Measurements from ENCODE around the gene DHX57.

Gene DHX57

GRCh38 chr2:38771632-38772031 lies 104.1 kb downstream of the DHX57 start:
- Histone ChIP-seq H3K27ac (replicated peaks) (no peak overlapping the region), H3K4me3 (replicated peaks; ENCODE audit: insufficient read depth, low read length) (no peak overlapping the region), H3K27me3 (ENCODE audit: insufficient read depth, poor library complexity, severe bottlenecking) (no peaks in the 10 kb centered on the region)
- TF ChIP-seq SPI1 (IDR thresholded peaks at IDR 0.05; ENCODE audit: borderline replicate concordance, low read depth): no peak
- TF ChIP-seq GABPA (IDR thresholded peaks at IDR 0.05; ENCODE audit: low read depth): no peak
- TF ChIP-seq POLR2AphosphoS5 (IDR thresholded peaks at IDR 0.05; ENCODE audit: low read depth): no peak
- TF ChIP-seq REST (IDR thresholded peaks at IDR 0.05; ENCODE audit: insufficient replicate concordance, low read depth): no peak
- no peak for TF ChIP-seq CTCF (IDR thresholded peaks at IDR 0.05; ENCODE audit: insufficient read depth, low read length)
- DNase-seq (ENCODE audit: low read depth in 1 of 2, low spot score in 1 of 2): no peak

GRCh38 chr2:38765551-38765950 lies 110.2 kb downstream of the DHX57 start:
- no peak overlapping the region for H3K4me3 ChIP-seq (replicated peaks; ENCODE audit: insufficient read depth, low read length)
- no peak for DNase-seq (ENCODE audit: low read depth in 1 of 2, low spot score in 1 of 2)
- no peak overlapping the region for H3K27ac ChIP-seq (replicated peaks)
- no peaks in the 10 kb centered on the region for H3K27me3 ChIP-seq (ENCODE audit: insufficient read depth, poor library complexity, severe bottlenecking)
- no peak for TF ChIP-seq POLR2AphosphoS5 (IDR thresholded peaks at IDR 0.05; ENCODE audit: low read depth)
- TF ChIP-seq REST (IDR thresholded peaks at IDR 0.05; ENCODE audit: insufficient replicate concordance, low read depth): no peak

GRCh38 chr2:38765149-38765548 lies 110.6 kb downstream of the DHX57 start:
- TF ChIP-seq SPI1 (IDR thresholded peaks at IDR 0.05; ENCODE audit: borderline replicate concordance, low read depth): no peak
- no peak for TF ChIP-seq POLR2AphosphoS5 (IDR thresholded peaks at IDR 0.05; ENCODE audit: low read depth)
- no peak for TF ChIP-seq REST (IDR thresholded peaks at IDR 0.05; ENCODE audit: insufficient replicate concordance, low read depth)
- no peak for TF ChIP-seq CTCF (IDR thresholded peaks at IDR 0.05; ENCODE audit: insufficient read depth, low read length)
- TF ChIP-seq GABPA (IDR thresholded peaks at IDR 0.05; ENCODE audit: low read depth): no peak
- no peaks in the 10 kb centered on the region for H3K27me3 ChIP-seq (ENCODE audit: insufficient read depth, poor library complexity, severe bottlenecking)
- H3K4me3 ChIP-seq (replicated peaks; ENCODE audit: insufficient read depth, low read length): no peak overlapping the region
- no peak for DNase-seq (ENCODE audit: low read depth in 1 of 2, low spot score in 1 of 2)
- H3K27ac ChIP-seq (replicated peaks): no peak overlapping the region

GRCh38 chr2:38763728-38764127 lies 112.0 kb downstream of the DHX57 start:
- H3K27ac ChIP-seq (replicated peaks): no peak overlapping the region
- H3K4me3 ChIP-seq (replicated peaks; ENCODE audit: insufficient read depth, low read length): no peak overlapping the region
- H3K27me3 ChIP-seq (ENCODE audit: insufficient read depth, poor library complexity, severe bottlenecking): no peaks in the 10 kb centered on the region
- no peak for DNase-seq (ENCODE audit: low read depth in 1 of 2, low spot score in 1 of 2)
- TF ChIP-seq REST (IDR thresholded peaks at IDR 0.05; ENCODE audit: insufficient replicate concordance, low read depth): no peak
- TF ChIP-seq GABPA (IDR thresholded peaks at IDR 0.05; ENCODE audit: low read depth): no peak
- no peak for TF ChIP-seq CTCF (IDR thresholded peaks at IDR 0.05; ENCODE audit: insufficient read depth, low read length)
- no peak for TF ChIP-seq SPI1 (IDR thresholded peaks at IDR 0.05; ENCODE audit: borderline replicate concordance, low read depth)
- no peak for TF ChIP-seq POLR2AphosphoS5 (IDR thresholded peaks at IDR 0.05; ENCODE audit: low read depth)

All from HL-60 (cell line).